ENCODE data around the gene COL6A2.

DNA sequence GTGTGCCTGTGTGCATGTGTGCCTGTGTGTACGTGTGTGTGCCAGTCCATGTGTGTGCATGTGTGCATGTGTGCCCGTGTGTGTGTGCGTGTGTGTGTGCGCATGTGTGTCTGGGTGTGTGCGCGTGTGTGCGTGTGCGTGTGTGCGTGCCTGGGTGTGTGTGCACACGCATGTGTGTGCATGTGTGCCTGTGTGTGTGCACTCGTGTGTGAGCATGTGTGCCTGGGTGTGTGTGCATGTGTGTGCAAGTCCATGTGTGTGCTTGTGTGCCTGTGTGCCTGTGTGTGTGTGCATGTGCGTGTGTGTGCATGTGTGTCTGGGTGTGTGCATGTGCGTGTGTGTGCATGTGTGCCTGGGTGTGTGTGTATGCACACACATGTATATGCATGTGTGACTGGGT lies 28.7 kb upstream of the COL6A2 start:
- no peak for TF ChIP-seq RAD21 (IDR thresholded peaks at IDR 0.05; ENCODE audit: low read length)
- TF ChIP-seq CTCF (IDR thresholded peaks at IDR 0.05) = no peak
- TF ChIP-seq RXRA (IDR thresholded peaks at IDR 0.05; ENCODE audit: borderline replicate concordance, low read depth) = no peak
- TF ChIP-seq SMC3 (IDR thresholded peaks at IDR 0.05; ENCODE audit: low read depth, low read length) = no peak
- no peak for TF ChIP-seq EZH2phosphoT487 (IDR thresholded peaks at IDR 0.05; ENCODE audit: borderline replicate concordance, low read depth)
- TF ChIP-seq GABPA (IDR thresholded peaks at IDR 0.05; ENCODE audit: low read depth) = no peak
- no peak for TF ChIP-seq YY1 (IDR thresholded peaks at IDR 0.05; ENCODE audit: low read depth)
- TF ChIP-seq EP300 (IDR thresholded peaks at IDR 0.05; ENCODE audit: borderline replicate concordance in 1 of 2, low read depth in 1 of 2, low read length in 1 of 2) = no peak

Data from SK-N-SH (cell line).